Measurements from ENCODE around the gene LSM14A. TPM values are rescaled to one million over a fixed set of nuclear protein-coding genes. Genes with fewer than 3 reads are reported as not detected.
"Not testable (repeated sequence)": the region's sequence is repeated elsewhere in the genome, so short reads cannot be mapped to it uniquely, and the experiment has no call there.

The LSM14A gene
- total RNA-seq, 1 experiment from 2014 or later, result 199 TPM

GRCh38 chr19:34131100-34131499 lies 41.2 kb upstream of the LSM14A start:
- no peak overlapping the region for H2AFZ ChIP-seq (ENCODE audit: low read length)
- Mint-ChIP-seq H3K36me3 (ENCODE audit: insufficient read depth in 1 of 3, low read depth in 3 of 3) (no peaks in the 10 kb centered on the region), H3K27me3 (ENCODE audit: low read depth) (peaks cover 4% of the 10 kb centered on the region; the same call in 1 of the 2 replicates), H3K4me3 (no peak overlapping the region), H3K4me1 (peaks cover 0 to 9% of the 10 kb centered on the region in 2 experiments; a peak in 3 of 4 replicates), H3K9me3 (peaks cover 0 to 2% of the 10 kb centered on the region in 2 experiments; a peak in 1 of 5 replicates), H3K27ac (no peak overlapping the region)
- no peak overlapping the region for H2BK12ac ChIP-seq (ENCODE audit: insufficient read length, low read depth, low read length)
- H3K79me1 ChIP-seq (ENCODE audit: insufficient read depth, low read depth, low read length, poor library complexity, severe bottlenecking), result no peaks in the 10 kb centered on the region
- H3K56ac ChIP-seq (ENCODE audit: insufficient read length, low read depth, low read length), result no peak overlapping the region
- no peak overlapping the region for H2BK15ac ChIP-seq (ENCODE audit: low read depth, low read length)
- no peak overlapping the region for H3K27ac ChIP-seq (ENCODE audit: insufficient read length, low read depth, low read length)
- H4K91ac ChIP-seq (ENCODE audit: insufficient read length, low read depth, low read length), result no peak overlapping the region
- no peak for DNase-seq
- H3K23me2 ChIP-seq (ENCODE audit: insufficient read length, low read depth, low read length, poor library complexity, severe bottlenecking), result peaks cover 5% of the 10 kb centered on the region
- H3K4ac ChIP-seq (ENCODE audit: low read depth, low read length), result no peak overlapping the region
- no peak overlapping the region for H2BK120ac ChIP-seq (ENCODE audit: low read depth, low read length, poor library complexity, severe bottlenecking)
- no peak overlapping the region for H3K18ac ChIP-seq (ENCODE audit: insufficient read length, low read depth, low read length)
- H3T11ph ChIP-seq (ENCODE audit: low read length), result no peak overlapping the region
- no peak overlapping the region for H3K4me2 ChIP-seq (ENCODE audit: insufficient read depth, insufficient read length, low read length)
- no peaks in the 10 kb centered on the region for H3K4me1 ChIP-seq (ENCODE audit: insufficient read depth, low read length)
- no peak overlapping the region for H3K9ac ChIP-seq (ENCODE audit: extremely low read depth, insufficient read length, low read length)
- H4K20me1 ChIP-seq (ENCODE audit: control insufficient read depth, insufficient read depth, insufficient read length), result no peaks in the 10 kb centered on the region
- H3K14ac ChIP-seq (ENCODE audit: insufficient read depth, low read length), result no peak overlapping the region
- no peak overlapping the region for H3K23ac ChIP-seq (ENCODE audit: insufficient read length, low read depth, low read length)
- no peak overlapping the region for H2BK5ac ChIP-seq (ENCODE audit: insufficient read length, low read length)
- no peaks in the 10 kb centered on the region for H3K9me3 ChIP-seq (ENCODE audit: control insufficient read depth, low read depth, low read length)
- no peak overlapping the region for H2AK5ac ChIP-seq (ENCODE audit: insufficient read length, low read length)
- no peak overlapping the region for H2BK20ac ChIP-seq (ENCODE audit: low read depth, low read length, poor library complexity, severe bottlenecking)
- H4K5ac ChIP-seq (ENCODE audit: insufficient read length, low read depth, low read length), result no peak overlapping the region
- no peak for TF ChIP-seq CTCF (conservative IDR thresholded peaks at IDR 0.05)
- no peaks in the 10 kb centered on the region for H3K79me2 ChIP-seq (ENCODE audit: insufficient read depth, low read length)
- H4K8ac ChIP-seq (replicated peaks; ENCODE audit: insufficient read length, low read depth, low read length), result no peak overlapping the region
- no peaks in the 10 kb centered on the region for H3K27me3 ChIP-seq (ENCODE audit: insufficient read depth, low read length)

- H3K9me3 ChIP-seq (ENCODE audit: control insufficient read depth, low read depth, low read length); H3K27ac Mint-ChIP-seq; H4K91ac ChIP-seq (ENCODE audit: insufficient read length, low read depth, low read length); H3K27ac ChIP-seq (ENCODE audit: insufficient read length, low read depth, low read length); H3K23me2 ChIP-seq (ENCODE audit: insufficient read length, low read depth, low read length, poor library complexity, severe bottlenecking); H2AFZ ChIP-seq (ENCODE audit: low read length); H2BK20ac ChIP-seq (ENCODE audit: low read depth, low read length, poor library complexity, severe bottlenecking); H3K79me2 ChIP-seq (ENCODE audit: insufficient read depth, low read length); H2AK5ac ChIP-seq (ENCODE audit: insufficient read length, low read length); H3K4me1 ChIP-seq (ENCODE audit: insufficient read depth, low read length); H3K79me1 ChIP-seq (ENCODE audit: insufficient read depth, low read depth, low read length, poor library complexity, severe bottlenecking); H3K4me2 ChIP-seq (ENCODE audit: insufficient read depth, insufficient read length, low read length); H3K9ac ChIP-seq (ENCODE audit: extremely low read depth, insufficient read length, low read length); H3K27me3 Mint-ChIP-seq (ENCODE audit: low read depth); H3T11ph ChIP-seq (ENCODE audit: low read length); H2BK5ac ChIP-seq (ENCODE audit: insufficient read length, low read length); H4K8ac ChIP-seq (replicated peaks; ENCODE audit: insufficient read length, low read depth, low read length); H3K27me3 ChIP-seq (ENCODE audit: insufficient read depth, low read length); H3K36me3 Mint-ChIP-seq (ENCODE audit: insufficient read depth in 1 of 3, low read depth in 3 of 3); H3K18ac ChIP-seq (ENCODE audit: insufficient read length, low read depth, low read length); H3K14ac ChIP-seq (ENCODE audit: insufficient read depth, low read length); H3K23ac ChIP-seq (ENCODE audit: insufficient read length, low read depth, low read length); H3K9me3 Mint-ChIP-seq; H2BK12ac ChIP-seq (ENCODE audit: insufficient read length, low read depth, low read length); H4K5ac ChIP-seq (ENCODE audit: insufficient read length, low read depth, low read length); H2BK120ac ChIP-seq (ENCODE audit: low read depth, low read length, poor library complexity, severe bottlenecking); H2BK15ac ChIP-seq (ENCODE audit: low read depth, low read length); H3K4me3 Mint-ChIP-seq; DNase-seq; H4K20me1 ChIP-seq (ENCODE audit: control insufficient read depth, insufficient read depth, insufficient read length); H3K4ac ChIP-seq (ENCODE audit: low read depth, low read length); H3K56ac ChIP-seq (ENCODE audit: insufficient read length, low read depth, low read length); H3K4me1 Mint-ChIP-seq: not testable (repeated sequence)
- no CpG with 5 or more reads among the region's 24 CpGs for WGBS (ENCODE audit: extremely low coverage, insufficient read length, low lambda C conversion rate)
Observed at GRCh38 chr19:34132145-34132544, 40.2 kb upstream of the LSM14A start.

Data from H9 (cell line).